ENCODE results near the gene CDCP2. TPM values are rescaled to one million over a fixed set of nuclear protein-coding genes. Genes with fewer than 3 reads are reported as not detected.

The CDCP2 gene
- total and polyA plus RNA-seq, 7 donors, result 0.04 TPM; not detected in 6

DNA sequence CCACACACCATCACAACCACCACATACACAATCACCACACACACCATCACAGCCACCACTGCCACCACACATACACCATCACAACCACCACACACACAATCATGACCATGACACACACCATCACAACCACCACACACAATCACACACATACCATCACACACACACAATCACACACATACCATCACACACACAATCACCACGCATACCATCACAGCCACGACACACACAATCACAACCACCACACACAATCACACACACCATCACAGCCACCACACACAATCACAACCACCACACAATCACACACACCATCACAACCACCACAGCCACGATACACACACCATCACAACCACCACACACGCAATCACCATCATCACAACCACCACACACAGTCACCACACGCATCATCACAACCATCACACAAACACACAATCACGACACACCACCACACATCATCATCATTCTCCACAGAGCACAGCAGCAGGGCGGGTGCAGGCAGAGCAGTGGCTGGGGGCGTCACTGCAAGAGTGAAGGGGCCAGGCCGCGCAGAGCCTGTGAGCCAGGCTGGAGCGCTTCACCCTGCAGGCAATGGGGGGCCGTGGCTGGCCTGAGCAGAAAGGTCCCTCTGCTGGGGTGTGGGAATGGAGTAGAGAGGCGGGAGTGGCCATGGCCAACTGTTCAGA, 32.6 kb downstream of the CDCP2 start:
- 96 to 97% methylated on average over 13 of the region's 13 CpGs for WGBS, 2 donors

GRCh38 chr1:54118704-54119103, 34.1 kb downstream of the CDCP2 start:
- 91 to 93% methylated on average over 8 of the region's 8 CpGs for WGBS, 2 donors
- TF ChIP-seq CTCF (IDR thresholded peaks at IDR 0.05) (no peak), POLR2A (IDR thresholded peaks at IDR 0.05) (no peak), POLR2AphosphoS5 (IDR thresholded peaks at IDR 0.05) (no peak), EP300 (IDR thresholded peaks at IDR 0.05) (no peak)
- intact Hi-C loops (cut with DNase I), result no loop called here
- no peaks in the 10 kb centered on the region for H3K9me3 ChIP-seq
- H3K4me3 ChIP-seq, result no peak overlapping the region
- no peak overlapping the region for H3K27ac ChIP-seq
- peaks cover 0 to 13% (median 12%) of the 10 kb centered on the region in 4 donors for H3K4me1 ChIP-seq
- no peak for DNase-seq
- no peaks in the 10 kb centered on the region for H3K36me3 ChIP-seq
- no peaks in the 10 kb centered on the region for H3K27me3 ChIP-seq

More for the DNA sequence above, 32.6 kb downstream of the CDCP2 start:
- Histone ChIP-seq H3K4me3 (no peak overlapping the region), H3K27me3 (no peaks in the 10 kb centered on the region), H3K4me1 (peaks cover 0 to 13% (median 12%) of the 10 kb centered on the region in 4 donors), H3K9me3 (no peaks in the 10 kb centered on the region), H3K27ac (no peak overlapping the region), H3K36me3 (no peaks in the 10 kb centered on the region)
- no peak for DNase-seq
- TF ChIP-seq POLR2AphosphoS5 (IDR thresholded peaks at IDR 0.05), result no peak
- intact Hi-C loops (cut with DNase I), result loop anchor here (5.0 to 10.0 kb wide), 2 partner anchors 145 to 287 kb away; partner anchors contain the start of gene SSBP3

- no peak overlapping the region for H3K27ac ChIP-seq
- DNase-seq, result no peak
- peaks cover 0 to 13% (median 12%) of the 10 kb centered on the region in 4 donors for H3K4me1 ChIP-seq
- 88 to 91% methylated on average over 11 of the region's 11 CpGs for WGBS, 2 donors
- H3K4me3 ChIP-seq, result no peak overlapping the region
- intact Hi-C loops (cut with DNase I), result no loop called here
- no peaks in the 10 kb centered on the region for H3K36me3 ChIP-seq
- no peak for TF ChIP-seq POLR2A (IDR thresholded peaks at IDR 0.05)
- no peak for TF ChIP-seq POLR2AphosphoS5 (IDR thresholded peaks at IDR 0.05)
- no peak for TF ChIP-seq CTCF (IDR thresholded peaks at IDR 0.05)
- no peak for TF ChIP-seq EP300 (IDR thresholded peaks at IDR 0.05)
- no peaks in the 10 kb centered on the region for H3K27me3 ChIP-seq
- no peaks in the 10 kb centered on the region for H3K9me3 ChIP-seq
Observed at GRCh38 chr1:54117815-54118563, 34.8 kb downstream of the CDCP2 start.

GRCh38 chr1:54115520-54115919, 37.3 kb downstream of the CDCP2 start:
- no peaks in the 10 kb centered on the region for H3K36me3 ChIP-seq
- intact Hi-C loops (cut with DNase I), result no loop called here
- TF ChIP-seq EP300 (IDR thresholded peaks at IDR 0.05) (no peak), CTCF (IDR thresholded peaks at IDR 0.05) (no peak), POLR2AphosphoS5 (IDR thresholded peaks at IDR 0.05) (no peak), POLR2A (IDR thresholded peaks at IDR 0.05) (no peak)
- no peak for DNase-seq
- H3K9me3 ChIP-seq, result no peaks in the 10 kb centered on the region
- H3K27me3 ChIP-seq, result no peaks in the 10 kb centered on the region
- H3K4me3 ChIP-seq, result no peak overlapping the region
- WGBS, 2 donors, result 94 to 95% methylated on average over 3 of the region's 3 CpGs
- no peaks in the 10 kb centered on the region for H3K4me1 ChIP-seq
- H3K27ac ChIP-seq, result no peak overlapping the region

DNA sequence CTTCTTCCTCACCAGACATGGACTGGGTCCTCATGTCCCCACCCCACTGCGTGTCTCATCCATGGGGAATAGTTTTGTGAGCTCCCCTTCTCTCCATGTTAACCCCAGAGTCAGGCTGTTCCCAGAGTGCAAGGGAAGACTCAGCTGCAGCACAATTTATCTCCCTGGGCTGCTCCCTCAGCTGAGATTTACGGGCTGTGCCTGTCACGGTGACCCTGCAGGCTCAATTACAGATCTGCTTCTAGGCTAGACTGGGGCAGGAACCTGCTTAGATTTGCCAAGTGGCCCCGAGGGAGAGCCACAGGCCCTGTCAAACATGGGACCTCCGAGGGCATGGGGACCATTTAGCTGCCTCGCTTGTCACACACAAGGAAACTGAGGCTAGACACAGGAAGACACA, 37.8 kb downstream of the CDCP2 start:
- intact Hi-C loops (cut with DNase I), result no loop called here
- H3K4me3 ChIP-seq, result no peak overlapping the region
- 75 to 82% methylated on average over 6 of the region's 6 CpGs for WGBS, 2 donors
- H3K9me3 ChIP-seq, result no peaks in the 10 kb centered on the region
- no peaks in the 10 kb centered on the region for H3K27me3 ChIP-seq
- DNase-seq, result no peak
- H3K27ac ChIP-seq, result no peak overlapping the region
- TF ChIP-seq EP300 (IDR thresholded peaks at IDR 0.05), result no peak
- TF ChIP-seq CTCF (IDR thresholded peaks at IDR 0.05), result no peak
- TF ChIP-seq POLR2AphosphoS5 (IDR thresholded peaks at IDR 0.05), result no peak
- no peak for TF ChIP-seq POLR2A (IDR thresholded peaks at IDR 0.05)
- no peaks in the 10 kb centered on the region for H3K36me3 ChIP-seq
- H3K4me1 ChIP-seq, result no peaks in the 10 kb centered on the region

Data from sigmoid colon (tissue), 7 donors.